ENCODE results near the gene OSBP. TPM values are rescaled to one million over a fixed set of nuclear protein-coding genes. Genes with fewer than 3 reads are reported as not detected.
"Not testable (repeated sequence)": the region's sequence is repeated elsewhere in the genome, so short reads cannot be mapped to it uniquely, and the experiment has no call there.

OSBP gene
- total RNA-seq, 2 donors from 2014 or later, result 24.8 to 25.7 TPM

- Histone ChIP-seq H3K36me3 (no peaks in the 10 kb centered on the region), H3K27me3 (no peaks in the 10 kb centered on the region), H3K9me3 (no peaks in the 10 kb centered on the region), H3K4me1 (peaks cover 0 to 11% of the 10 kb centered on the region in 2 donors), H3K27ac (peak overlapping the region; percentile 80 to 89), H3K4me3 (peak overlapping the region; percentile 51 to 54)
- DNase-seq (ENCODE audit: low spot score), result peak; percentile 87
- TF ChIP-seq CTCF (IDR thresholded peaks at IDR 0.05), result no peak
These were observed 64.5 kb downstream of the OSBP start for GRCh38 chr11:59550842-59551658.

DNA sequence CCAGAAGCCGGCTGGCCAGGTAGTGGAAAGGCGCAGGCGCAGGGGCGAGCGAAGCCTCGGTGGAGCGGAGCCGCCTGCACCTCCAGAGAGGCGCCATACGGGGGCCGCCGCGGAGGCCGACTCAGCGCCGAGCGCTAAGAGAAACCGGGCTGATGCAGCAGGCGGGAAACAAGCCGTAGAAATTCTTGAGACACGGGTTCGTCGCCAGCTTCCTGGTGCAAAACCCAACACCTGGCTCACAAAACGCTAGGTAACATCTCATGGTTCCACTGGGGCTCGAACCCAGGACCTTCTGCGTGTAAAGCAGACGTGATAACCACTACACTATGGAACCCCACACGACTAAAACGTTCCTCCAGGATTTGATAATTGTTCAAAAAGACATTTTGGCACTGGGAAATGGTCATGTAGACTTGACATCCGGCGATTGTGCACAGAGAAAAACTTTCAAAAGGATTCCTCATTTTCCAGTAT, 65.2 kb downstream of the OSBP start:
- H3K4me1 ChIP-seq, result peaks cover 0 to 6% of the 10 kb centered on the region in 2 donors
- TF ChIP-seq CTCF (IDR thresholded peaks at IDR 0.05), result peak; percentile 44 to 58
- peak; percentile 83 for DNase-seq (ENCODE audit: low spot score)

DNA sequence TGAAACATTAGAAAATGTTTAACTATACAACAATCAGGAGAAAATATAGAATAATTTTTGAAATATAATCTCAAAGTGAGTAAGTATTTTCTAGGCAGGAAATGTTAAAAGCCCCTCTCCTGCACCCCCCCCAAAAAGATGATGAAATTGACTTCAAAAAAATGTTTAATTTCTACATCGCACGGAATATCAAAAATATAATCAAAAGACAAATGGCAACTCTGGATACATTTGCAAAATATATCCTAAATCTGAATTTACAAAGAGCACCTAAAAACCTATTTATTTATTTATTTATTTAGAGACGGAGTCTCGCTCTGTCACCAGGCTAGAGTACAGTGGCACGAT, 67.3 kb downstream of the OSBP start:
- H3K27me3 ChIP-seq, result no peaks in the 10 kb centered on the region
- no peak for TF ChIP-seq CTCF (IDR thresholded peaks at IDR 0.05)
- H3K4me1 ChIP-seq, result peaks cover 0 to 6% of the 10 kb centered on the region in 2 donors
- DNase-seq (ENCODE audit: low spot score), result no peak
- no peak overlapping the region for H3K4me3 ChIP-seq
- H3K27ac ChIP-seq, result peak overlapping the region in 1 of 2 donors; percentile 26
- no peaks in the 10 kb centered on the region for H3K9me3 ChIP-seq
- no peaks in the 10 kb centered on the region for H3K36me3 ChIP-seq

More for the DNA sequence above, 65.2 kb downstream of the OSBP start:
- no peaks in the 10 kb centered on the region for H3K36me3 ChIP-seq
- H3K27me3 ChIP-seq, result no peaks in the 10 kb centered on the region
- peak overlapping the region; percentile 51 to 54 for H3K4me3 ChIP-seq
- no peaks in the 10 kb centered on the region for H3K9me3 ChIP-seq
- H3K27ac ChIP-seq, result peak overlapping the region; percentile 80 to 89

GRCh38 chr11:59547605-59548308, 67.8 kb downstream of the OSBP start:
- DNase-seq (ENCODE audit: low spot score); H3K36me3 ChIP-seq; H3K4me3 ChIP-seq: not testable (repeated sequence)

DNA sequence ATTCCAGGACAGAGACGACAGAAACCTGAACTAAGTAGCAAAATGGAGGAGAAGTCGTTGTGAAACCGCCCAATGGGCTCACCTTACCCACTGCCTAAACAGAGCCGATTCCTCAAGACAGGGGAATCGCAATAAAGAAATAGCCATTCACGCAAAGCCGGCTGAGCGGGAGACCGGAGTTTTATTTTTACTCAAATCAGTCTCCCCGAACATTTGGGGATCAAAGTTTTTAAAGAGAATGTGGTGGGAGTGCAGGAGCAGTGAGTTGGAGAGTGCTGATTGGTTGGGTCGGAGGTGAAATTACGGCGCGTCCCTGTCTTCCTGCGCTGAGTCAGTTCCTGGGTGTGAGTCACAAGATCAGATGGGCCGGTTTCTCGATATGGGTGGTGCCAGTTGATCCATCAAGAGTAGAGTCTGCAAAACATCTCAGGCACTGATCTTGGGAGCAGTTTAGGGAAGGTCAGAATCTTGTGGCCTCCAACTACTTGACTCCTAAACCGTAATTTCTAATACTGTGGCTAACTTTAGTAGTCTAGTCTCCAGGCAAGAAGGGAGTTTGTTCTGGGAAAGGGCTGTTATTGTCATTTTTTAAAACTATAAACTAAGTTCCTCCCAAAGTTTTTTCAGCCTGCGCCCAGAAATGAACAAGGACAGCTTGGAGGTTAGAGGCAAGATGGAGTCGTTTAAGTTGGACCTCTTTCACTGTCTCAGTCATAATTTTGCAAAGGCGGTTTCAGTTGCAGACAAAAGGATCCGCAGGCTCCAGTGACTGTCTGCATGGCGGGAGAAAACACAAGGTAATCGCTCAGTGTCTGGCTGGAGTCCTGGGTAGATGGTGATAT, 70.2 kb downstream of the OSBP start:
- H3K36me3 ChIP-seq, result no peaks in the 10 kb centered on the region
- no peak for DNase-seq (ENCODE audit: low spot score)
- no peaks in the 10 kb centered on the region for H3K27me3 ChIP-seq
- no peaks in the 10 kb centered on the region for H3K9me3 ChIP-seq
- H3K27ac ChIP-seq, result no peak overlapping the region
- no peak for TF ChIP-seq CTCF (IDR thresholded peaks at IDR 0.05)
- peaks cover 0 to 6% of the 10 kb centered on the region in 2 donors for H3K4me1 ChIP-seq
- no peak overlapping the region for H3K4me3 ChIP-seq

More at GRCh38 chr11:59547605-59548308, 67.8 kb downstream of the OSBP start:
- not testable (repeated sequence) for H3K27me3 ChIP-seq, H3K4me1 ChIP-seq, H3K9me3 ChIP-seq
- peak overlapping the region in 1 of 2 donors; percentile 26 for H3K27ac ChIP-seq

All from right atrium auricular region (tissue), 2 donors.